Activated CD4-positive, alpha-beta memory T cell treated with anti-CD3 and anti-CD28 coated beads, Interleukin-2, amount 10 ng/mL, durations not matched to agents 7 days and 5 days (primary cell): ENCODE data around the gene CAMK2D. TPM values are rescaled to one million over a fixed set of nuclear protein-coding genes. Genes with fewer than 3 reads are reported as not detected.

Experiments
- CTCF ChIA-PET: fragments of 350-600 bp; sonication (Branson Sonifier 250); formaldehyde crosslinking; loops from one replicate; lab custom pipeline; 2021; ENCODE audit warnings: antibody characterized with exemption, inconsistent platforms; lab: Charles Lee
- POLR2A ChIA-PET: fragments of 350-600 bp; sonication (Branson Sonifier 250); formaldehyde crosslinking; loops from one replicate; lab custom pipeline; 2021; ENCODE audit warnings: antibody characterized with exemption; lab: Charles Lee
- DNase-seq: peaks from one replicate; pipeline ENCODE4 v3.0.0-alpha.2; 2020
- H3K27ac Mint-ChIP-seq: one replicate; pipeline ENCODE4 v1.8.0; 2021; ENCODE audit warnings: mild to moderate bottlenecking, mixed read lengths
- H3K27me3 Mint-ChIP-seq: one replicate; pipeline ENCODE4 v1.8.0; 2021; ENCODE audit warnings: mixed read lengths
- H3K36me3 Mint-ChIP-seq: one replicate; pipeline ENCODE4 v1.8.0; 2021; ENCODE audit warnings: low read depth, mixed read lengths
- H3K4me1 Mint-ChIP-seq: one replicate; pipeline ENCODE4 v1.8.0; 2021; ENCODE audit warnings: mixed read lengths
- H3K4me3 Mint-ChIP-seq: one replicate; pipeline ENCODE4 v1.8.0; 2021; ENCODE audit warnings: mild to moderate bottlenecking, mixed read lengths
- H3K9me3 Mint-ChIP-seq: one replicate; pipeline ENCODE4 v1.8.0; 2021; ENCODE audit warnings: mixed read lengths
- total RNA-seq, 2 experiments: library from RNA; stranded (reverse); gene quantifications; one replicate each; pipeline ENCODE4 v1.2.3, GENCODE V29; 2021

The CAMK2D gene
- total RNA-seq, 2 experiments from 2014 or later, result 41.7 to 43.0 TPM

DNA sequence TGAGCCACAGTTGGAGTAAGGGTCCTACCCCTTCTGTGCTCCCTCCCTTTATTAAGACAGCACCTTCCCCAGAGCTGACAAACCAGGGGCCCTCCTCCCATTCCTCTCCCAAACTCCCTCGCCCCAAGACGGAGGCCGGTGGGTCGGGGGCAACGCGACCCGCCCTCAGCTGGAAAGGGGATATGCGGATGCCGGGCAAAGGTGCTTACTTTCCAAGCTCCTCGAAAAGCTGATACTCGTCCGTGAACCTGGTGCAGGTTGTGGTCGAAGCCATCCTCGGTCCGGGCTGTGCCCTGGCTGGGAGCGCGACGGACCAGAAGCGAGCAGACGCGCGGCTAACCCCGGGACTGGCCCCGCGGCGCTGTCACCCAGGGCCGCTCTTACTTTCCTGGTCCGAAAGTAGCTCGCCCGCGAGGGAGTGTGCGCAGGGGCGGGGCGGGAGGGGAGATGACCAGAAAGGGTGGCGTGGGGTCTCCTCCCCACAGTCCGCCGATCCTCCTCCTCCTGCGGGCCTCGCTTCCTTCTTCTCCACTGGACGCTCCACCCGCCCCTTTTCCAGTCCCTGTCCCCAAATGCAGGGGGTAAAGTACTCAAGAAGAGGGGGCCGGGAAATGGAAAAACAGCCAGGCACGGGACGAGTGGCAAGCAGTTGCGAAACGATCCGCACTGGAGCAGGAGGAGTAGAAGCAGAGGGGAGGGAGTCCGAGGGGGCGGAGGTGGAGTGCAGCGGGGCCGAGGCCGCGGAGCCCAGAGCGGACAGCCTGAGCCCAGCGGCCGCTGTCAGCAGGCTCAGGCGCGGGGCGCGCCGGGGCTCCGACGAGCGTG is 531 bp downstream of the CAMK2D start:
- Mint-ChIP-seq H3K27ac (peak overlapping the region; percentile 100), H3K27me3 (no peaks in the 10 kb centered on the region), H3K4me3 (peak overlapping the region; percentile 83), H3K9me3 (no peaks in the 10 kb centered on the region), H3K4me1 (peaks cover 36% of the 10 kb centered on the region), H3K36me3 (peaks cover 26% of the 10 kb centered on the region)
- peak; percentile 57 for DNase-seq
- POLR2A ChIA-PET, result interaction anchor here (0.8 to 3.1 kb wide), 15 partner anchors 9 to 366 kb away, joined by 3 to 28 read pairs (median 4); no protein-coding TSS in a partner anchor
- CTCF ChIA-PET, result interaction anchor here (0.7 to 1.2 kb wide), 4 partner anchors 124 to 213 kb away, joined by 3 to 5 read pairs (median 3); no protein-coding TSS in a partner anchor

- CTCF ChIA-PET, result interaction anchor here (0.9 to 1.2 kb wide), 4 partner anchors 124 to 366 kb away, joined by 3 to 5 read pairs (median 3); no protein-coding TSS in a partner anchor
- Mint-ChIP-seq H3K27me3 (no peaks in the 10 kb centered on the region), H3K36me3 (peaks cover 31% of the 10 kb centered on the region), H3K9me3 (no peaks in the 10 kb centered on the region), H3K4me1 (peaks cover 44% of the 10 kb centered on the region), H3K4me3 (peak overlapping the region; percentile 83), H3K27ac (peak overlapping the region; percentile 100)
- POLR2A ChIA-PET, result interaction anchor here (0.8 to 3.1 kb wide), 15 partner anchors 9 to 284 kb away, joined by 3 to 28 read pairs (median 4); no protein-coding TSS in a partner anchor
- peak; percentile 54 for DNase-seq
These were observed 1.3 kb downstream of the CAMK2D start for GRCh38 chr4:113760094-113760794.

- Mint-ChIP-seq H3K4me3 (peak overlapping the region; percentile 83), H3K27ac (peak overlapping the region; percentile 100), H3K27me3 (no peaks in the 10 kb centered on the region), H3K4me1 (peaks cover 47% of the 10 kb centered on the region), H3K9me3 (no peaks in the 10 kb centered on the region), H3K36me3 (peaks cover 31% of the 10 kb centered on the region)
- POLR2A ChIA-PET, result interaction anchor here (1.6 to 3.1 kb wide), 5 partner anchors 9 to 212 kb away, joined by 4 to 28 read pairs (median 7); no protein-coding TSS in a partner anchor
- CTCF ChIA-PET, result interaction anchor here (0.9 to 1.0 kb wide), 2 partner anchors 212 to 365 kb away, joined by 3 read pairs; no protein-coding TSS in a partner anchor
- DNase-seq, result no peak
These were observed 1.8 kb downstream of the CAMK2D start for GRCh38 chr4:113759696-113760093.

DNA sequence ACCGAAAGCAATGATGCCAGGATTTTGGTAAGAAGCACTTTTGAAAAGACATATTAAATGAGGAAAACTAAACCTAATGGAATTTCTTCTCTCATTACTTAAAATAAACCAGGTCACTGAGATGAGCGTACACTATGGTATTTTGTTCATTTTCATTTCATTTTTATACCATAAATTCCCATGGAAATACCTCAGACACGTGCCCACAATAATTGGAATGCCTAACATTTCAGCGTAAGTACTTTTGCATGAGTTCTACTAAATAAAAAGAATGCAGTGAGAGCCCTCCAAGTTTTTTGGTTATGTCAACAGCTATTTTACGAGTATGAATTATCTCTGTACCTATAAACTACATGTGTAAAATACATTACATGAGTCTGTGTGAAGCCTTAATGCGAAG is 3.2 kb downstream of the CAMK2D start:
- CTCF ChIA-PET, result interaction anchor here (1.3 to 1.4 kb wide), 2 partner anchors 210 to 363 kb away, joined by 3 to 9 read pairs; no protein-coding TSS in a partner anchor
- Mint-ChIP-seq H3K36me3 (peaks cover 31% of the 10 kb centered on the region), H3K4me3 (peak overlapping the region; percentile 59), H3K27ac (peak overlapping the region; percentile 71), H3K9me3 (no peaks in the 10 kb centered on the region), H3K27me3 (no peaks in the 10 kb centered on the region), H3K4me1 (peaks cover 47% of the 10 kb centered on the region)
- no peak for DNase-seq
- POLR2A ChIA-PET, result interaction anchor here (1.1 to 3.1 kb wide), 4 partner anchors 73 to 211 kb away, joined by 3 to 28 read pairs (median 4); no protein-coding TSS in a partner anchor

GRCh38 chr4:113757486-113757885 is 4.1 kb downstream of the CAMK2D start:
- H3K27me3 Mint-ChIP-seq, result no peaks in the 10 kb centered on the region
- H3K4me1 Mint-ChIP-seq, result peaks cover 43% of the 10 kb centered on the region
- DNase-seq, result no peak
- H3K27ac Mint-ChIP-seq, result peak overlapping the region; percentile 2
- no peaks in the 10 kb centered on the region for H3K9me3 Mint-ChIP-seq
- ChIA-PET CTCF (interaction anchor here (2.1 kb wide), 1 partner anchor 210 kb away, joined by 4 read pairs; no protein-coding TSS in a partner anchor), POLR2A (interaction anchor here (1.3 kb wide), 1 partner anchor 121 kb away, joined by 3 read pairs; no protein-coding TSS in a partner anchor)
- H3K36me3 Mint-ChIP-seq, result peaks cover 36% of the 10 kb centered on the region
- H3K4me3 Mint-ChIP-seq, result peak overlapping the region; percentile 0

DNA sequence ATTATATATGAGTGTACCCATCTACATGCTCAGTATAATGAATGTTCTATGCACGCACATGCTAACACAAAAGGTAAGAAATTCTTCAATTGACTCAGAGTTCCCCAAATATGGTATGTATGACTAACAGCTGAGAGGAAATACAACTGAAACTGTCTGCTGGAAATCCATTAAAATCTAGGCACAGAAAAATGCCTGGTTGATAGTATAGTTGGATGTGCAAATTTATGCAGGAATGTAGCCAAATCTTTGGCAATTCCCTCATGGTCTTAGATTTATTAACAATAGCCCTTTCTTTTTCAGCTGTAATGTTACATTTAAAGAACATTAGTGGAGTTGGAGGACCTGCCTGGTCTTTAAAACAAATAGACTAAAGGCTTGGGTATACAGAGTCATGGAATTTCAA is 5.5 kb downstream of the CAMK2D start:
- H3K36me3 Mint-ChIP-seq, result peaks cover 40% of the 10 kb centered on the region
- H3K27ac Mint-ChIP-seq, result peak overlapping the region; percentile 63

GRCh38 chr4:113750734-113751133 is 10.8 kb downstream of the CAMK2D start:
- Mint-ChIP-seq H3K36me3 (peaks cover 37% of the 10 kb centered on the region), H3K9me3 (no peaks in the 10 kb centered on the region), H3K4me1 (peaks cover 21% of the 10 kb centered on the region), H3K27ac (no peak overlapping the region), H3K4me3 (no peak overlapping the region), H3K27me3 (no peaks in the 10 kb centered on the region)
- POLR2A ChIA-PET, result interaction anchor here (1.0 kb wide), 1 partner anchor 9 kb away, joined by 5 read pairs; no protein-coding TSS in a partner anchor
- CTCF ChIA-PET, result no interaction called here
- no peak for DNase-seq

More for the DNA sequence above, 5.5 kb downstream of the CAMK2D start:
- peaks cover 43% of the 10 kb centered on the region for H3K4me1 Mint-ChIP-seq
- DNase-seq, result no peak
- no peak overlapping the region for H3K4me3 Mint-ChIP-seq
- ChIA-PET POLR2A (interaction anchor here (0.7 to 1.0 kb wide), 3 partner anchors 23 to 208 kb away, joined by 3 to 4 read pairs (median 3); no protein-coding TSS in a partner anchor), CTCF (interaction anchor here (2.1 kb wide), 1 partner anchor 208 kb away, joined by 4 read pairs; no protein-coding TSS in a partner anchor)
- H3K9me3 Mint-ChIP-seq, result no peaks in the 10 kb centered on the region
- no peaks in the 10 kb centered on the region for H3K27me3 Mint-ChIP-seq

GRCh38 chr4:113750296-113750695 is 11.2 kb downstream of the CAMK2D start:
- ChIA-PET POLR2A (interaction anchor here (1.0 kb wide), 1 partner anchor 9 kb away, joined by 5 read pairs; no protein-coding TSS in a partner anchor), CTCF (no interaction called here)
- Mint-ChIP-seq H3K27me3 (no peaks in the 10 kb centered on the region), H3K4me3 (no peak overlapping the region), H3K27ac (no peak overlapping the region), H3K36me3 (peaks cover 34% of the 10 kb centered on the region), H3K4me1 (peaks cover 17% of the 10 kb centered on the region), H3K9me3 (no peaks in the 10 kb centered on the region)
- no peak for DNase-seq

DNA sequence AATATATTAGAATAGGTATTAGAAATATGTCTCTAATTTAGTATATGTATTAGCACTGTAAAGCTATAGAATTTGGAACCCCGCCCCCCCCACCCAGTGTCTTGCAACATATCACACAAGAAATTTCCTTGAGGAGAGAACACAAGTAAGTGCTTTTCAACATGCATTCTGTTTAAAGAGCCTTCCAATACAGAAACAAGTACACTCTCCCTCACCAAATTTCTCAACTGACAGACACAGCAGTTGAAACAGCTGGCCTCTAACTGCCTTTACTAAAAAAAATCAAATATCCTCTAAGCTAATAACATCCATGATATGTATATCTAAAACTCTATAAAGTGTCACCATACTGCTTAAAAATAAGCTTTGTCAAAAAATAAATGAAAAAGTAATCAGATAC is 12.4 kb downstream of the CAMK2D start:
- H3K4me1 Mint-ChIP-seq, result peaks cover 13% of the 10 kb centered on the region
- ChIA-PET CTCF (interaction anchor here (0.5 kb wide), 1 partner anchor 332 kb away, joined by 3 read pairs; no protein-coding TSS in a partner anchor), POLR2A (interaction anchor here (1.3 kb wide), 1 partner anchor 11 kb away, joined by 4 read pairs; no protein-coding TSS in a partner anchor)
- H3K9me3 Mint-ChIP-seq, result no peaks in the 10 kb centered on the region
- H3K36me3 Mint-ChIP-seq, result peaks cover 34% of the 10 kb centered on the region
- no peaks in the 10 kb centered on the region for H3K27me3 Mint-ChIP-seq
- no peak for DNase-seq
- H3K4me3 Mint-ChIP-seq, result no peak overlapping the region
- H3K27ac Mint-ChIP-seq, result no peak overlapping the region

- Mint-ChIP-seq H3K9me3 (no peaks in the 10 kb centered on the region), H3K27me3 (no peaks in the 10 kb centered on the region), H3K4me1 (peaks cover 13% of the 10 kb centered on the region), H3K4me3 (no peak overlapping the region), H3K27ac (no peak overlapping the region), H3K36me3 (peaks cover 34% of the 10 kb centered on the region)
- ChIA-PET POLR2A (no interaction called here), CTCF (no interaction called here)
- no peak for DNase-seq
These were observed 13.6 kb downstream of the CAMK2D start for GRCh38 chr4:113747949-113748348.

DNA sequence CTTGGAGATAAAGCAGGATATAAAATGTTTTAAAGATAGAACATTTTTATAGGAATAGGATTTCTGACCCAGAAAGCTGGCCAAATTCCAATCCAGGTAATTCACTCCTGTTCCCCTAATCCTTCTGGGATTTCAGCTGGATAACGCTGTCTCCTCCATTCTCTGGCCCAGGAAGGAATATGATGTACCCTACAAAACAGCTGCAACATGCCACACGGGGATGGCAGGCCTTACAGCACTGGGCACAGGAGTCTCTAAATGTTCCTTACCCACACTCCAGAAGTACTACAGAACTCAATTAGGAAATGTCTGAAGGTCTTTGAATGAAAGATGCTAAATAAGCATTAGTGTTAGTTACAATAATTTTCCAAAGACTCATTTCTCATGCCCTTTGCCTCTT is 15.8 kb downstream of the CAMK2D start:
- no peak for DNase-seq
- POLR2A ChIA-PET, result no interaction called here
- Mint-ChIP-seq H3K4me3 (no peak overlapping the region), H3K27me3 (no peaks in the 10 kb centered on the region), H3K27ac (no peak overlapping the region), H3K4me1 (peaks cover 15% of the 10 kb centered on the region), H3K9me3 (no peaks in the 10 kb centered on the region), H3K36me3 (peaks cover 29% of the 10 kb centered on the region)
- CTCF ChIA-PET, result no interaction called here

GRCh38 chr4:113744667-113745240 is 16.8 kb downstream of the CAMK2D start:
- peaks cover 25% of the 10 kb centered on the region for H3K36me3 Mint-ChIP-seq
- CTCF ChIA-PET, result no interaction called here
- no peak overlapping the region for H3K27ac Mint-ChIP-seq
- POLR2A ChIA-PET, result no interaction called here
- H3K4me3 Mint-ChIP-seq, result no peak overlapping the region
- no peaks in the 10 kb centered on the region for H3K27me3 Mint-ChIP-seq
- DNase-seq, result no peak
- H3K4me1 Mint-ChIP-seq, result peaks cover 16% of the 10 kb centered on the region
- H3K9me3 Mint-ChIP-seq, result no peaks in the 10 kb centered on the region
